Muscle layer of colon (tissue), 2 donors: ENCODE data around the gene TBC1D22A.

Source experiments
- H3K27ac ChIP-seq: one replicate; pipeline ENCODE4 v1.7.0; 2013; ENCODE audit warnings: low read depth, mild to moderate bottlenecking, low read length, moderate library complexity
- H3K27me3 ChIP-seq, 2 donors: one replicate each; pipeline ENCODE4 v1.7.0; 2013; ENCODE audit warnings: low read length in 2 of 2, mild to moderate bottlenecking in 2 of 2; ENCODE audit not compliant: insufficient read depth in 2 of 2, control insufficient read depth in 1 of 2
- H3K36me3 ChIP-seq: one replicate; pipeline ENCODE4 v1.7.0; 2013; ENCODE audit warnings: mild to moderate bottlenecking, low read length; ENCODE audit not compliant: insufficient read depth
- H3K4me1 ChIP-seq: one replicate; pipeline ENCODE4 v1.7.0; 2013; ENCODE audit warnings: mild to moderate bottlenecking, low read length; ENCODE audit not compliant: insufficient read depth
- H3K4me3 ChIP-seq, 2 donors: one replicate each; pipeline ENCODE4 v1.7.0; 2013; ENCODE audit warnings: low read length in 2 of 2, low read depth in 1 of 2, mild to moderate bottlenecking in 1 of 2, moderate library complexity in 1 of 2
- H3K9ac ChIP-seq: one replicate; pipeline ENCODE4 v1.7.0; 2013; ENCODE audit warnings: low read length
- H3K9me3 ChIP-seq: one replicate; pipeline ENCODE4 v1.7.0; 2013; ENCODE audit warnings: mild to moderate bottlenecking, low read length
- donor health status: abdominal sarcoma.
- donor health status: Adenocarcinoma of cecum.

The TBC1D22A gene

GRCh38 chr22:46967445-46968358, 205.3 kb downstream of the TBC1D22A start:
- H3K36me3 ChIP-seq: no peaks in the 10 kb centered on the region
- H3K9ac ChIP-seq: no peak overlapping the region
- no peaks in the 10 kb centered on the region for H3K4me1 ChIP-seq
- no peaks in the 10 kb centered on the region for H3K9me3 ChIP-seq
- H3K27me3 ChIP-seq: no peaks in the 10 kb centered on the region
- H3K27ac ChIP-seq: no peak overlapping the region
- H3K4me3 ChIP-seq: no peak overlapping the region

DNA sequence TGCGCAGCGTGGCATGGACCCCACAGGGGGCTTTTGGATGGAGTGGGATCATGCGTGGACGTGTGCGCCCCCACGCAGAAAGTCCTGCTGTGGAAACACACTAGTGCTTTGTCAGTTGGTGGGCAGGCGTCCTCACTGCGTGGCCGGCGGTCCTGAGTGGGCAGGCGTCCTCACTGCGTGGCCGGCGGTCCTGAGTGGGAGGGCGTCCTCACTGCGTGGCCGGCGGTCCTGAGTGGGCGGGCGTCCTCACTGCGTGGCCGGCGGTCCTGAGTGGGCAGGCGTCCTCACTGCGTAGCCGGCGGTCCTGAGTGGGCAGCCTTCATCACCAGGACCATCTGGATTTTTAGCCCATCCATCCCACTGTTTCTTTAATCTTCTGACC, 205.9 kb downstream of the TBC1D22A start:
- no peaks in the 10 kb centered on the region for H3K4me1 ChIP-seq
- H3K36me3 ChIP-seq: no peaks in the 10 kb centered on the region
- no peaks in the 10 kb centered on the region for H3K27me3 ChIP-seq
- no peaks in the 10 kb centered on the region for H3K9me3 ChIP-seq
- H3K9ac ChIP-seq: no peak overlapping the region
- no peak overlapping the region for H3K27ac ChIP-seq
- H3K4me3 ChIP-seq: no peak overlapping the region

- Histone ChIP-seq H3K4me3 (no peak overlapping the region), H3K36me3 (no peaks in the 10 kb centered on the region), H3K9ac (no peak overlapping the region), H3K27me3 (no peaks in the 10 kb centered on the region), H3K9me3 (no peaks in the 10 kb centered on the region), H3K27ac (no peak overlapping the region), H3K4me1 (no peaks in the 10 kb centered on the region)
These were observed 206.4 kb downstream of the TBC1D22A start for GRCh38 chr22:46968848-46969247.

DNA sequence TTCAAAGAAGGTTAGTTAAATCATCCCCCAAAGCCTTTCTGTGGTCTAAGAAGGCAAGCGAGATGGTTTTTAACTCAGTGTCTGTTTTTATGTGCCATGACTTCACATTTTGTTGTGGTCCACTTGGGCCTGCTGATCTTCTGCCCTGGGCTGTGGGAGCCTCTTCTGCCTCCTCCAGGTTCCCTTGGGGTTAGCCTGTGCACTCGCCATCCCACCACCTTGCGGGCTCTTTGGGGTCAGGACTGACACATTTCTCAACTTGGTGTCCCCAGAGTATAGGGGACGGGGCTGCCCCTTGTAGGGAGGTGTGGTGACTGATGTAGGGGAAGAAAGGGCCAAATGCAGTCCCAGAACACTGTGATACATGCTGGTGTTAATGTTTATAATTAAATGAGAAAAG, 207.0 kb downstream of the TBC1D22A start:
- Histone ChIP-seq H3K9me3 (no peaks in the 10 kb centered on the region), H3K36me3 (peaks cover 4% of the 10 kb centered on the region), H3K27me3 (no peaks in the 10 kb centered on the region), H3K9ac (no peak overlapping the region), H3K4me3 (no peak overlapping the region), H3K27ac (no peak overlapping the region), H3K4me1 (no peaks in the 10 kb centered on the region)

GRCh38 chr22:46969961-46970360, 207.5 kb downstream of the TBC1D22A start:
- no peak overlapping the region for H3K9ac ChIP-seq
- peaks cover 8% of the 10 kb centered on the region for H3K36me3 ChIP-seq
- H3K27ac ChIP-seq: no peak overlapping the region
- H3K27me3 ChIP-seq: no peaks in the 10 kb centered on the region
- H3K4me3 ChIP-seq: no peak overlapping the region
- H3K9me3 ChIP-seq: no peaks in the 10 kb centered on the region
- H3K4me1 ChIP-seq: no peaks in the 10 kb centered on the region

DNA sequence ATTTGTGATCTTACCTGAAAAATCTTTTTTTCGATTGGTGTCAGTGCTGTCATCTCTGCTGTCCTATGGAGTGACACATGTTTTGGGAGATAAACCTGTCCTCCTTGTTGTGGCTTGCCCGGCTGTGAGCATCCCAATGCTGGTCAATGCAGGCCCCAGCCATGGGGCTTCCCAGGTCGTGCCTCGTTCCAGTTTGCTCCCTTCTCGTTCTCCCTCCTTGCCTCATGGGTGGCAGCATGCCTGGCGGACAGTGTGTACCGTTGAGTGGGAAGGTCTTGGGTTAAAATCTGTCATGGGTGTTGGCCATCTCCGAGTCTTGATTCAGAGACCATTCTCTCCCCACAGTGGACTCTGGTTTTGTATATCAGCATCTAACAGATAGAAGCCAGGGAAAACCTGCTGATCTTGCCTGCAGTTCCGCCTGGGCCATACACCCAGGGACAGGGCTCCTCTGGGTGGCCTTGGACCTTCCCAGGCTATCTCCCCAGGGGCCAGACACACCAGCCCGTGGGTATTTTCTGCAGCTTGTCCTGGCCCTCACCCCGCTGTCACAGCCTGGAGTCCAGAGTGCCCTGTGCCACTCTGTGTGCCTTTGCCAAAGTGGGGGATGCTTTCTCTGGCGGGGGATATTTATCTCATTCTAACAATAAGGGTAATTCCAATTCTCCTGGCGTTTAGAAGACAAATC, 208.1 kb downstream of the TBC1D22A start:
- no peaks in the 10 kb centered on the region for H3K4me1 ChIP-seq
- H3K27me3 ChIP-seq: no peaks in the 10 kb centered on the region
- H3K27ac ChIP-seq: no peak overlapping the region
- H3K9ac ChIP-seq: no peak overlapping the region
- H3K36me3 ChIP-seq: peaks cover 12% of the 10 kb centered on the region
- no peak overlapping the region for H3K4me3 ChIP-seq
- no peaks in the 10 kb centered on the region for H3K9me3 ChIP-seq

DNA sequence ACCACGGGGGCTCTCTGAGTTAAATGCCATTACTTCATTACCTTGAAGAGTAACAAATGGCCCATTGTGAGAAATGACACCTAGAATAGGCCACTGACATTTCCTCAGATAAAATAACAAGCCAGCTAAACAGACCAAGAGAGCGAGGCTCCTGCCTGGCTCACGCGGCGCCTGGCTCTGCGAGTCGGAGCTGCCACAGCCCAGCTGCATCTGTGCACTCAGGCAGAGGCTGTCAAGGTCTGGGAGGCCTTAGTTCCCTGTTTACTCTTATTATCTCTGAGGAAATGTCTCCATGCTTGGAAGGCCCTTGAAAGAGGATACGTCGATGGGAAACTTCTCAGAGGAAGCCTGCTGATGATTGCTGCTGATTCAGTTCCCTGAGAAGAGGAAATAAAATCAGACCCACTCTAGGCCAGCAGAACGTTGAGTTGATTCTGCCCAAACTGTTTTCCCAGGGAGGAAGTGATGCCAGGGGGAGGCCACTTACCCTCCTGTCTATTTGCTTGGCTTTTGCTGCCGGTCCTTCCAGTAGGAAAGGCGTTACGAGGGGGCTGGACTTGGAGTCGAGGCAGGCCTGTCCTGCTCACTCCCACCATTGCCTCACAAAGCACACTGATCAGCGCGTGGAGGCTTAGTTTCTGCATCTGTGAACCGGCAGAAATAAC, 208.8 kb downstream of the TBC1D22A start:
- H3K9ac ChIP-seq: no peak overlapping the region
- no peak overlapping the region for H3K27ac ChIP-seq
- no peaks in the 10 kb centered on the region for H3K27me3 ChIP-seq
- H3K4me1 ChIP-seq: no peaks in the 10 kb centered on the region
- H3K36me3 ChIP-seq: peaks cover 12% of the 10 kb centered on the region
- no peaks in the 10 kb centered on the region for H3K9me3 ChIP-seq
- no peak overlapping the region for H3K4me3 ChIP-seq

- Histone ChIP-seq H3K4me1 (no peaks in the 10 kb centered on the region), H3K4me3 (no peak overlapping the region), H3K9me3 (no peaks in the 10 kb centered on the region), H3K27me3 (no peaks in the 10 kb centered on the region), H3K27ac (no peak overlapping the region), H3K9ac (no peak overlapping the region), H3K36me3 (peaks cover 12% of the 10 kb centered on the region)
These were observed 209.3 kb downstream of the TBC1D22A start for GRCh38 chr22:46971764-46972125.

DNA sequence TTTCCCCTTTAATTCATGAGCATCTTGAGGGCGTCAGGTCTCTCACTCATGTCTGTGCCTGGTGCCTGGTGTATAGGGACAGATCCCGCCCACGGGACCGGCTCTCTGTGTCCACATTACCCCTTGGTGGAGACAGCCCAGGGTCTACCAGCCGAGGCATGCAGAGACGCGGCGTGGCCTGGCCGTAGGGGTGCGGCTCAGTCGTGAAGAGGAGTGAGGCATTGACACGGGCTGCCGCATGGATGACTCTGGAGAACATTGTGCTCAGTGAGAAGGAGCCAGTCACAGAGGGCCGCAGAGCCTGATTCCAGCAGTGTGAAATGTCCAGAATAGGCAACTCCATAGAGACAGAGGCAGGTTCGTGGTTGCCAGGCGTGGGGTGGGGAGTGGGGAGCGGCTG, 209.8 kb downstream of the TBC1D22A start:
- no peak overlapping the region for H3K27ac ChIP-seq

GRCh38 chr22:46972901-46973831, 210.7 kb downstream of the TBC1D22A start:
- Histone ChIP-seq H3K27ac (no peak overlapping the region), H3K9me3 (no peaks in the 10 kb centered on the region), H3K4me3 (no peak overlapping the region), H3K9ac (no peak overlapping the region), H3K4me1 (no peaks in the 10 kb centered on the region), H3K36me3 (peaks cover 12% of the 10 kb centered on the region), H3K27me3 (no peaks in the 10 kb centered on the region)

More for the DNA sequence above, 209.8 kb downstream of the TBC1D22A start:
- Histone ChIP-seq H3K9me3 (no peaks in the 10 kb centered on the region), H3K4me1 (no peaks in the 10 kb centered on the region), H3K36me3 (peaks cover 12% of the 10 kb centered on the region), H3K9ac (no peak overlapping the region), H3K4me3 (no peak overlapping the region), H3K27me3 (no peaks in the 10 kb centered on the region)

- H3K4me1 ChIP-seq: no peaks in the 10 kb centered on the region
- H3K27ac ChIP-seq: no peak overlapping the region
- H3K36me3 ChIP-seq: peaks cover 12% of the 10 kb centered on the region
- H3K9me3 ChIP-seq: no peaks in the 10 kb centered on the region
- no peak overlapping the region for H3K9ac ChIP-seq
- no peak overlapping the region for H3K4me3 ChIP-seq
- no peaks in the 10 kb centered on the region for H3K27me3 ChIP-seq
These were observed 211.6 kb downstream of the TBC1D22A start for GRCh38 chr22:46974077-46974476.
